Panc1 (cell line): Measurements from ENCODE around the gene IGFL1. TPM values are rescaled to one million over a fixed set of nuclear protein-coding genes. Genes with fewer than 3 reads are reported as not detected.

Experiments
- ATAC-seq: fragments of 200-7000 bp; cut with Tn5 transposase; 2 replicates; pipeline ENCODE4 v1.9.1; 2020; ENCODE audit warnings: mild to moderate bottlenecking, moderate library complexity
- BruUV-seq: library from RNA; stranded (reverse); fragments of 400-500 nt; replicated peaks from 2 replicates; lab custom pipeline; 2021; lab: Mats Ljungman, UMichigan
- CTCF ChIA-PET: fragments of 300-600 bp; sonication (Branson Sonifier 250); formaldehyde crosslinking; loops from one replicate; lab custom pipeline; 2022; ENCODE audit warnings: antibody characterized with exemption; lab: Charles Lee
- POLR2A ChIA-PET: fragments of 300-600 bp; sonication (Branson Sonifier 250); formaldehyde crosslinking; loops from one replicate; lab custom pipeline; 2022; ENCODE audit warnings: antibody characterized with exemption; lab: Charles Lee
- DNase-seq: peaks from one replicate; pipeline ENCODE4 v3.0.0-alpha.2; 2010; ENCODE audit warnings: low read depth, low spot score
- H3K27ac ChIP-seq: 2 replicates; pipeline ENCODE4 v1.5.1; 2011; ENCODE audit warnings: mild to moderate bottlenecking, low read length, inconsistent platforms
- H3K27me3 ChIP-seq: fragments of 200-500 bp; sonication (Bioruptor generic); 2 replicates; pipeline ENCODE4 v1.6.0; 2014; ENCODE audit warnings: low read length, inconsistent platforms; ENCODE audit not compliant: control insufficient read depth, insufficient read depth
- H3K36me3 ChIP-seq: fragments of 200-500 bp; sonication (Bioruptor generic); 2 replicates; pipeline ENCODE4 v1.5.1; 2014; ENCODE audit warnings: inconsistent platforms, mild to moderate bottlenecking, low read length, moderate library complexity; ENCODE audit not compliant: control insufficient read depth, insufficient read depth
- H3K4me1 ChIP-seq: 2 replicates; pipeline ENCODE4 v1.5.1; 2011; ENCODE audit warnings: inconsistent platforms, mild to moderate bottlenecking, low read length, moderate library complexity; ENCODE audit not compliant: control insufficient read depth, insufficient read depth
- H3K4me3 ChIP-seq, 2 experiments: 2 replicates each; pipeline ENCODE4 v1.5.1; 2011 to 2012; ENCODE audit warnings: low read depth in 2 of 2, low read length in 2 of 2, mild to moderate bottlenecking in 2 of 2, inconsistent platforms in 1 of 2, moderate library complexity in 1 of 2
- H3K9me3 ChIP-seq: fragments of 200-500 bp; sonication (Bioruptor generic); 2 replicates; pipeline ENCODE4 v1.5.1; 2014; ENCODE audit warnings: low read depth, mild to moderate bottlenecking, inconsistent platforms, low read length, moderate library complexity; ENCODE audit not compliant: control insufficient read depth, insufficient read depth
- POLR2AphosphoS5 ChIP-seq: IDR thresholded peaks from 2 replicates; pipeline ENCODE4 v1.6.1; 2012; ENCODE audit warnings: mild to moderate bottlenecking, low read depth, low read length, moderate library complexity
- SIN3A ChIP-seq: IDR thresholded peaks from 2 replicates; pipeline ENCODE4 v1.6.1; 2012; ENCODE audit warnings: low read depth, mild to moderate bottlenecking, low read length, moderate library complexity, borderline replicate concordance; ENCODE audit not compliant: insufficient read depth
- TCF7L2 ChIP-seq: IDR thresholded peaks from 2 replicates; pipeline ENCODE4 v1.6.1; 2011; ENCODE audit warnings: mild to moderate bottlenecking, low read depth, low read length, inconsistent platforms
- in situ Hi-C: cut with HindIII; loops from 2 replicates; pipeline ENCODE4 v1.10.0; 2016; ENCODE audit warnings: low sequenced_read_pairs, low pct_unique_long_range_greater_than_20kb
- intact Hi-C: fragments of 100-400 bp; cut with micrococcal nuclease; formaldehyde crosslinking; loops from one replicate; pipeline ENCODE4 v1.10.0; 2022; ENCODE audit not compliant: unreplicated experiment
- total RNA-seq: library from RNA; stranded (reverse); gene quantifications from one replicate; pipeline ENCODE4 v1.2.1, GENCODE V29; 2021; ENCODE audit not compliant: unreplicated experiment
- TF ChIP-seq, protein P1 (sequence below): fragments of 450-650 bp; IDR thresholded peaks from 2 replicates; pipeline ENCODE4 v1.5.1; 2017; ENCODE audit warnings: mild to moderate bottlenecking
- TF ChIP-seq, protein P2 (sequence below), 2 experiments: IDR thresholded peaks; 2 replicates each; pipeline ENCODE4 v1.6.1; 2011 to 2012; ENCODE audit warnings: low read depth in 2 of 2, control low read depth in 1 of 2, low read length in 1 of 2, mild to moderate bottlenecking in 1 of 2, moderate library complexity in 1 of 2; ENCODE audit not compliant: insufficient read depth in 1 of 2

The IGFL1 gene
- total RNA-seq, 1 experiment from 2014 or later, result not detected

DNA sequence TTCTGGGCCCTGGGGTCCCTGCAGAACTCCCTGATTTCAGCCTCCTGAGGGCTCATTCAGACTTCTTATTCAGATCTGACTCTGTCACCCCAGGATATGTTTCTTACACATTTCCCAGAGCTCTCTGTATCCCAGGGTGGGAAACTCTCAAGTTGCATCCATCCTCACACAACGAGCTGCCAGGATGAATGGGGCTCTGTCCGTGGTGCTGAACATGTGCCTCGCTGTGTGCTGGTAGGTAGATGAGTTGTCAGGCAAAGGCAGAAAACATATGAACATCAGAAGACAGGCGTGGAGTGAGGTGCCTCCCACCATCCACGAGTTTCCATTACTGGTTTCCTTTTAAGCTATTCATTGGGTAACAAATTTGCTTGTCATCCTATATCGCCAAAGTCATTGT lies 11.4 kb upstream of the IGFL1 start:
- in situ Hi-C loops (no loop called here), intact Hi-C loops (no loop called here)
- POLR2A ChIA-PET, result no interaction called here
- TF ChIP-seq, protein P1, sequence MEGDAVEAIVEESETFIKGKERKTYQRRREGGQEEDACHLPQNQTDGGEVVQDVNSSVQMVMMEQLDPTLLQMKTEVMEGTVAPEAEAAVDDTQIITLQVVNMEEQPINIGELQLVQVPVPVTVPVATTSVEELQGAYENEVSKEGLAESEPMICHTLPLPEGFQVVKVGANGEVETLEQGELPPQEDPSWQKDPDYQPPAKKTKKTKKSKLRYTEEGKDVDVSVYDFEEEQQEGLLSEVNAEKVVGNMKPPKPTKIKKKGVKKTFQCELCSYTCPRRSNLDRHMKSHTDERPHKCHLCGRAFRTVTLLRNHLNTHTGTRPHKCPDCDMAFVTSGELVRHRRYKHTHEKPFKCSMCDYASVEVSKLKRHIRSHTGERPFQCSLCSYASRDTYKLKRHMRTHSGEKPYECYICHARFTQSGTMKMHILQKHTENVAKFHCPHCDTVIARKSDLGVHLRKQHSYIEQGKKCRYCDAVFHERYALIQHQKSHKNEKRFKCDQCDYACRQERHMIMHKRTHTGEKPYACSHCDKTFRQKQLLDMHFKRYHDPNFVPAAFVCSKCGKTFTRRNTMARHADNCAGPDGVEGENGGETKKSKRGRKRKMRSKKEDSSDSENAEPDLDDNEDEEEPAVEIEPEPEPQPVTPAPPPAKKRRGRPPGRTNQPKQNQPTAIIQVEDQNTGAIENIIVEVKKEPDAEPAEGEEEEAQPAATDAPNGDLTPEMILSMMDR, result no peak
- TF ChIP-seq, protein P2, sequence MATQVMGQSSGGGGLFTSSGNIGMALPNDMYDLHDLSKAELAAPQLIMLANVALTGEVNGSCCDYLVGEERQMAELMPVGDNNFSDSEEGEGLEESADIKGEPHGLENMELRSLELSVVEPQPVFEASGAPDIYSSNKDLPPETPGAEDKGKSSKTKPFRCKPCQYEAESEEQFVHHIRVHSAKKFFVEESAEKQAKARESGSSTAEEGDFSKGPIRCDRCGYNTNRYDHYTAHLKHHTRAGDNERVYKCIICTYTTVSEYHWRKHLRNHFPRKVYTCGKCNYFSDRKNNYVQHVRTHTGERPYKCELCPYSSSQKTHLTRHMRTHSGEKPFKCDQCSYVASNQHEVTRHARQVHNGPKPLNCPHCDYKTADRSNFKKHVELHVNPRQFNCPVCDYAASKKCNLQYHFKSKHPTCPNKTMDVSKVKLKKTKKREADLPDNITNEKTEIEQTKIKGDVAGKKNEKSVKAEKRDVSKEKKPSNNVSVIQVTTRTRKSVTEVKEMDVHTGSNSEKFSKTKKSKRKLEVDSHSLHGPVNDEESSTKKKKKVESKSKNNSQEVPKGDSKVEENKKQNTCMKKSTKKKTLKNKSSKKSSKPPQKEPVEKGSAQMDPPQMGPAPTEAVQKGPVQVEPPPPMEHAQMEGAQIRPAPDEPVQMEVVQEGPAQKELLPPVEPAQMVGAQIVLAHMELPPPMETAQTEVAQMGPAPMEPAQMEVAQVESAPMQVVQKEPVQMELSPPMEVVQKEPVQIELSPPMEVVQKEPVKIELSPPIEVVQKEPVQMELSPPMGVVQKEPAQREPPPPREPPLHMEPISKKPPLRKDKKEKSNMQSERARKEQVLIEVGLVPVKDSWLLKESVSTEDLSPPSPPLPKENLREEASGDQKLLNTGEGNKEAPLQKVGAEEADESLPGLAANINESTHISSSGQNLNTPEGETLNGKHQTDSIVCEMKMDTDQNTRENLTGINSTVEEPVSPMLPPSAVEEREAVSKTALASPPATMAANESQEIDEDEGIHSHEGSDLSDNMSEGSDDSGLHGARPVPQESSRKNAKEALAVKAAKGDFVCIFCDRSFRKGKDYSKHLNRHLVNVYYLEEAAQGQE (IDR thresholded peaks at IDR 0.05; ENCODE audit: insufficient read depth in 1 of 2, low read depth in 2 of 2, low read length in 1 of 2), result peak; percentile 92 to 93
- TF ChIP-seq TCF7L2, result no peak
- Histone ChIP-seq H3K4me3 (no peak overlapping the region), H3K36me3 (no peaks in the 10 kb centered on the region), H3K4me1 (no peaks in the 10 kb centered on the region), H3K27me3 (no peaks in the 10 kb centered on the region), H3K27ac (no peak overlapping the region), H3K9me3 (no peaks in the 10 kb centered on the region)
- no peak for DNase-seq
- BruUV-seq, result no TSS peak
- CTCF ChIA-PET, result no interaction called here
- no peak for ATAC-seq

DNA sequence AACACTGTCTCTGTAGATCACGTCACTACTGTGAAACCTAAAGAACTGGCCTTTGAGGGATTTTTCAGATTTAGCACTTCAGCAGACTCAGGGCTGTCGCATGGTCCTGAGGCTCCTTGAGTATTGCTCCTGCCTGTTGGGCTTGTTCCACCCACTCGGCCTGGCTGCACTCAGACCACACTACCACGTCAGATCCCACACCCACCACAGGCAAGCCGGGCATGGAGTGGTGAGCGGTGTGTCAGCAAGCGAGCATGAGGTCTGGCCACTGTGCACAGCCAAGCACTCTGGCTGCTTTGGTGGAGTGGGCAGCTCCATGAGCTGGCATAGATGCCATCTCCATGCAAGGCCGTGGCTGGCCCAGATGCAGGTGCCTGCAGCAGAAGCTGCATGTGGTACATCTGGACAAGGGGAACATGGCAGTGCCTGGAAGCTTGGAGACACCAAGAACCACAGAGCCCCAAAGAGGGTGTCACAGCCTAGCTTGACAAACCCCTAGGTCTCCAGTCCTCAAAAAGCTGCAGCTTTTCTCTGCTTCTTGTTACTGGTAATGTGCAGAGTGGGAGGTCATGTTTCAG lies 9.4 kb upstream of the IGFL1 start:
- CTCF ChIA-PET, result no interaction called here
- Histone ChIP-seq H3K36me3 (no peaks in the 10 kb centered on the region), H3K9me3 (no peaks in the 10 kb centered on the region), H3K4me1 (no peaks in the 10 kb centered on the region), H3K27ac (no peak overlapping the region), H3K4me3 (no peak overlapping the region), H3K27me3 (no peaks in the 10 kb centered on the region; the same call in 1 of the 2 replicates)
- POLR2A ChIA-PET, result interaction anchor here (0.6 kb wide), 1 partner anchor 1729 kb away, joined by 3 read pairs; no protein-coding TSS in a partner anchor
- in situ Hi-C loops, result no loop called here
- intact Hi-C loops, result no loop called here
- DNase-seq (no peak), ATAC-seq (no peak)
- TF ChIP-seq SIN3A, result no peak
- TF ChIP-seq POLR2AphosphoS5, result no peak
- TF ChIP-seq, protein P2 (IDR thresholded peaks at IDR 0.05; ENCODE audit: insufficient read depth in 1 of 2, low read depth in 2 of 2, low read length in 1 of 2), result no peak
- TF ChIP-seq, protein P1, result no peak
- no peak for TF ChIP-seq TCF7L2
- no TSS peak for BruUV-seq
